Fibroblast of mammary gland (primary cell): Measurements from ENCODE around the gene POU2F3.

Experiments used
- DNase-seq: peaks from one replicate; pipeline ENCODE4 v3.0.0-alpha.2; 2010; ENCODE audit warnings: low read depth
- H3K4me3 ChIP-seq: 2 replicates; pipeline ENCODE4 v1.5.1; 2011; ENCODE audit warnings: low read depth, mild to moderate bottlenecking, low read length, moderate library complexity; ENCODE audit not compliant: control insufficient read depth
- TF ChIP-seq, protein P1 (sequence below): conservative IDR thresholded peaks from 2 replicates; pipeline ENCODE4 v1.5.1; 2011; ENCODE audit warnings: low read depth, low read length, inconsistent platforms; ENCODE audit not compliant: control insufficient read depth, insufficient read depth

POU2F3 gene

DNA sequence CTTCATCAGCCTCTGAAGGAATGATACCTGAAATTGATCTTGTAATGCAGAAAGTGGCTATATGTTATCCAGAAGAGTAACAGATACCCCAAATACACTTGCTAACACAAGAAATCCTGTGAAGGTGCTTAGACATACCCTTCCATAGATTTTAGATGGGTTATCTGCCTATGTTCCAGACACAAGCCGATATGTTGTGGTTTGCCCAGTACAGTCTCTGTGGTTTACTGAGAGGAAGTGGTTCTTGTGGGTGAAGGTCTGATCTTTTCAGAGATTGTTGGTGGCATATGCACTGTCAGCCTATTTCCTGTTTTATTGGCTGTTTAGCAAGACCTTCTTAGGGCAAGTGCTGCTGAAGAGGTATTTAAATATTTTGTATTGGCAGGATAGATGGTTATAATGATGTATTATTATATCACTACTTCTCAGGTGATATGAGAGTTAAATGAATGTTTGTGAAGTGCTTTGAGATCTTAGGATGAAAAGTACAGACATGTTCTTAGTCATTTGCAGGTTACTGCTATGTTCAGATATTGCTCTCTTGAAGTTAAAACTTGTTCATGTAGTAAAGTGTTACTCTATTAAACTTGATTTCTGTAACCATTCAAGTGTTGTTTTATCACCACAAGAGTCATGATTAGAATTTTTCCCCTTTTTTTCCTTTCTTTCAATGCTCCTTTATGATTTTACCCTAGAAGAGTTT lies 104.5 kb downstream of the POU2F3 start:
- DNase-seq, result peak; percentile 58
- H3K4me3 ChIP-seq, result no peak overlapping the region
- TF ChIP-seq, protein P1, sequence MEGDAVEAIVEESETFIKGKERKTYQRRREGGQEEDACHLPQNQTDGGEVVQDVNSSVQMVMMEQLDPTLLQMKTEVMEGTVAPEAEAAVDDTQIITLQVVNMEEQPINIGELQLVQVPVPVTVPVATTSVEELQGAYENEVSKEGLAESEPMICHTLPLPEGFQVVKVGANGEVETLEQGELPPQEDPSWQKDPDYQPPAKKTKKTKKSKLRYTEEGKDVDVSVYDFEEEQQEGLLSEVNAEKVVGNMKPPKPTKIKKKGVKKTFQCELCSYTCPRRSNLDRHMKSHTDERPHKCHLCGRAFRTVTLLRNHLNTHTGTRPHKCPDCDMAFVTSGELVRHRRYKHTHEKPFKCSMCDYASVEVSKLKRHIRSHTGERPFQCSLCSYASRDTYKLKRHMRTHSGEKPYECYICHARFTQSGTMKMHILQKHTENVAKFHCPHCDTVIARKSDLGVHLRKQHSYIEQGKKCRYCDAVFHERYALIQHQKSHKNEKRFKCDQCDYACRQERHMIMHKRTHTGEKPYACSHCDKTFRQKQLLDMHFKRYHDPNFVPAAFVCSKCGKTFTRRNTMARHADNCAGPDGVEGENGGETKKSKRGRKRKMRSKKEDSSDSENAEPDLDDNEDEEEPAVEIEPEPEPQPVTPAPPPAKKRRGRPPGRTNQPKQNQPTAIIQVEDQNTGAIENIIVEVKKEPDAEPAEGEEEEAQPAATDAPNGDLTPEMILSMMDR, result no peak

DNA sequence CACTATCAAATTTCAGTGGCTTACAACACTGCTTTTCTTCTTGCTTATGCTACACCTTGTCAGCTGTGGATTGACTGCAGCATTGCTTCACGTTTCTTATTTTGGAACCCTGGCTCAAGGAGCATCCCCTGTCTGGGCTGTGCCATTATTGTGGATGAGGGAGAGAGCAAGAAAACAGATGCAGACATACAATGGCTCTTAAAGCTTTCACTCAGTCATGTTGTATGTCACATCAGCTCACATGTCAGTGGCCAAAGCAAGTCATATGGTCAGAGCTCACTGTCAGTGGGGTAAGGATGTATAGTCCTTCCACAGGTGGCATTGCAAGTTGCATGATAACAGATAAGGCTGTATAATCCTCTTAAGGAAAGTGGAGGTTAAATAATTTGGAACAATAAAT lies 106.3 kb downstream of the POU2F3 start:
- TF ChIP-seq, protein P1, result no peak
- no peak overlapping the region for H3K4me3 ChIP-seq
- no peak for DNase-seq

DNA sequence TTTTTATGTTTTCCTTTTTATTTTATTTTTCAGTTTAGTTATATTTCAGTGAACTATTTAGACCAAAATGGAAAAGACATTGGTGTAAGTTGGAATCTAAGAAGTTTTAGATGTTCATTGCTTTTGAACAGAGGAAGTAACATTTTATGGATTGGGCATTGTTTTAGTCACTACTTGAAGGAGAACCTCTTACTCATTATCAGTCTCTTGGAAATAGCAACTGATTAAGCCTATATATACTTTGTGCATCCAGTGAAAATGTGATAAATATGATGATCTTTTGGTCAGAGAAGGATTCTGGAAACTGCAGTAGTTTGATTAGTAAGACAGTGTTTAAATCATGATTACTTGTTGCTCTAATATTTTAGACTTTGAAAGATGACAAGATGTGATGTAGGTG lies 110.7 kb downstream of the POU2F3 start:
- no peak overlapping the region for H3K4me3 ChIP-seq
- no peak for DNase-seq
- TF ChIP-seq, protein P1, result no peak

DNA sequence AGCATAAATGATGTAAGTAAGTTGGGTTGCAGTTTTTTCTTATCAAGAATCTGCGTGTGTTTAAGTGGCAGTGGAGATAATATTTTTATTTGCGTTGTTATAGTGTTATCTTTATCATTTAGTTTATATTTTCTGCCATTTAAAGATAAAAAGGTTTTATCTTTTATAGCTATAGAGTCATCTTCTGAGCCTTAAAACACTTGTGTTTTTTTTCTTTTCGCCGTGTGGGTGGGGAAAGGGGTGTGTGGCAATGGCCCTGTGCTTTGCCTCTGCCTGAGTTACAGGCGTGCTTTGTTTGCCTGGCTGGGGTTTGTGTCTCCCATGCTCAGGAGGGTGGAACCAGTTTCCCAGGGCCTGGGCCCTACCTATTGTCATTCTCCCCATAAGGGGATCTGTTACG lies 112.5 kb downstream of the POU2F3 start:
- H3K4me3 ChIP-seq, result no peak overlapping the region
- no peak for DNase-seq
- TF ChIP-seq, protein P1, result no peak

DNA sequence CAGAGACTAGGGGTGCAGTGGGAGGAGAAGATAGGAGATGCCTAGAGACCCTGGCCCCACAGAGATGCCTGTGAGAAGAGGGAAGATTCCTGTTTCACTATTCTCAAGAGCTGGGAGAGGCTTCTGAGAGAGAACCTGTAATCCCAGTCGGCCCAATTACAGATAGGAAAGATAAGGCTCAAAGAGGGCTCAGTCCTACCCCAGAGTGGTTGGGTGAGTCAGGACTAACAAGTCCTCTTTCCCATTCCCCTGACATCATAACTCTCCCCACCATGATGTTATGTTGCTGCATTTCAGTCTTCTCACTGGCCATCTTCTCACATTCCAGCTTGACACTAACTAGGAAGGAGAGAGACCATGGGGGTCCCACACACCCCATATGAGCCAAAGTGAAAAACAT lies 114.1 kb downstream of the POU2F3 start:
- peak; percentile 41 for DNase-seq
- H3K4me3 ChIP-seq, result no peak overlapping the region
- TF ChIP-seq, protein P1, result no peak

DNA sequence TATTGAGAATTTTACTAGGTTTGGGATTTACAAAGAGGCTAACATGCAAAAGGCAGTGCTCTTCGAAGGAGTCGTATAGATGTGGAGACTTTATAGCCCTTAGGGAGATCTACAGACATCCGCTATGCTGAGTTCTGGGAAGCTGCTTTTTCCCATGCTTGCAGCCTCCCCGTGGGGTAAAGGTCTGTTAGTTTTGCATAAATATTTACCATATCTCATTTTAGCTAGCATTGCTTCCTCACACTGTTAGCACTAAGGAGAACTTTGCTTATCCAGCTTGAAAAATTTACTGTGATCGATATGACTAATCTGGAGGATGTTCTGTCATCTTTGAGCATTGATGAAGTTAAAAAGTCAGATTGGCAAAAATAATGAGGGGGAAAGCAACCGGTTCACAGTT lies 114.8 kb downstream of the POU2F3 start:
- DNase-seq, result no peak

More for the DNA sequence above, 114.8 kb downstream of the POU2F3 start:
- H3K4me3 ChIP-seq, result no peak overlapping the region
- TF ChIP-seq, protein P1, result no peak
